ENCODE measurements around the gene PRPF39. TPM values are rescaled to one million over a fixed set of nuclear protein-coding genes. Genes with fewer than 3 reads are reported as not detected.

Gene PRPF39
- polyA plus RNA-seq, 1 of the 3 experiments (the other 2 are of a cell fraction): 14.6 TPM

- CTCF ChIA-PET: interaction anchor here (0.9 to 1.1 kb wide), 2 partner anchors 117 to 223 kb away, joined by 3 read pairs; partner anchors contain the start of gene MIS18BP1
- Histone ChIP-seq H3K27me3 (ENCODE audit: insufficient read depth) (no peaks in the 10 kb centered on the region), H3F3A (replicated peaks; ENCODE audit: insufficient read depth) (peaks cover 5% of the 10 kb centered on the region), H2AFZ (ENCODE audit: low read depth) (peak overlapping the region; percentile 76; the same call in 1 of the 2 replicates), H3K36me3 (replicated peaks in 1 of 2; ENCODE audit: control insufficient read depth in 1 of 2, insufficient read depth in 2 of 2, low read length in 1 of 2) (no peaks in the 10 kb centered on the region), H3K9me3 (no peaks in the 10 kb centered on the region), H3K79me2 (ENCODE audit: insufficient read depth) (peaks cover 64% of the 10 kb centered on the region), H3K9me2 (no peaks in the 10 kb centered on the region), H3K4me1 (ENCODE audit: control insufficient read depth in 1 of 2, insufficient read depth in 2 of 2, low read depth in 1 of 2, low read length in 1 of 2) (no peaks in the 10 kb centered on the region; a peak in 3 of 4 replicates), H4K20me1 (ENCODE audit: insufficient read depth) (no peaks in the 10 kb centered on the region), H3K9ac (peak overlapping the region; percentile 57; the same call in 1 of the 2 replicates), H3K4me3 (ENCODE audit: low read depth in 2 of 2, low read length in 1 of 2) (peak overlapping the region; percentile 68 to 77), H3K4me2 (peak overlapping the region; percentile 72), H3K27ac (ENCODE audit: low read depth in 2 of 2, low read length in 1 of 2) (peak overlapping the region in 1 of 2 experiments; percentile 47; a peak in 2 of 4 replicates)
- DNase-seq: no peak
- POLR2A ChIA-PET: interaction anchor here (1.2 kb wide), 1 partner anchor 174 kb away, joined by 3 read pairs; the partner anchor contains the start of genes KLHL28 and TOGARAM1
- WGBS (ENCODE audit: low lambda C conversion rate): 7% methylated on average over 2 of the region's 7 CpGs
- TF ChIP-seq MXI1 (IDR thresholded peaks at IDR 0.05; ENCODE audit: low read depth, low read length) (peak; percentile 17; the same call in 1 of the 2 replicates), CHD2 (IDR thresholded peaks at IDR 0.05; ENCODE audit: low read length, partially characterized antibody) (no peak)
Observed at GRCh38 chr14:45136399-45136798, 52.5 kb downstream of the PRPF39 start.

- Histone ChIP-seq H2AFZ (ENCODE audit: low read depth) (no peak overlapping the region), H3K4me2 (no peak overlapping the region), H4K20me1 (ENCODE audit: insufficient read depth) (no peaks in the 10 kb centered on the region), H3K9ac (no peak overlapping the region), H3K79me2 (ENCODE audit: insufficient read depth) (peaks cover 39% of the 10 kb centered on the region), H3K9me3 (no peaks in the 10 kb centered on the region), H3F3A (replicated peaks; ENCODE audit: insufficient read depth) (no peaks in the 10 kb centered on the region), H3K27ac (ENCODE audit: low read depth in 2 of 2, low read length in 1 of 2) (no peak overlapping the region), H3K27me3 (ENCODE audit: insufficient read depth) (no peaks in the 10 kb centered on the region), H3K4me3 (ENCODE audit: low read depth in 2 of 2, low read length in 1 of 2) (no peak overlapping the region), H3K36me3 (replicated peaks in 1 of 2; ENCODE audit: control insufficient read depth in 1 of 2, insufficient read depth in 2 of 2, low read length in 1 of 2) (no peaks in the 10 kb centered on the region), H3K9me2 (no peaks in the 10 kb centered on the region), H3K4me1 (ENCODE audit: control insufficient read depth in 1 of 2, insufficient read depth in 2 of 2, low read depth in 1 of 2, low read length in 1 of 2) (no peaks in the 10 kb centered on the region; a peak in 2 of 4 replicates)
- TF ChIP-seq FOXM1 (IDR thresholded peaks at IDR 0.05; ENCODE audit: low read depth) (no peak), CTCF (IDR thresholded peaks at IDR 0.05) (no peak), PBX3 (IDR thresholded peaks at IDR 0.05) (no peak), REST (IDR thresholded peaks at IDR 0.05; ENCODE audit: low read depth, low read length) (no peak), EP300 (IDR thresholded peaks at IDR 0.05; ENCODE audit: borderline replicate concordance in 1 of 2, low read depth in 1 of 2, low read length in 1 of 2) (no peak), SMC3 (IDR thresholded peaks at IDR 0.05; ENCODE audit: low read depth, low read length) (no peak), RXRA (IDR thresholded peaks at IDR 0.05; ENCODE audit: borderline replicate concordance, low read depth) (no peak), RCOR1 (IDR thresholded peaks at IDR 0.05; ENCODE audit: low read length) (no peak), USF1 (IDR thresholded peaks at IDR 0.05; ENCODE audit: borderline replicate concordance, low read depth) (no peak), RAD21 (IDR thresholded peaks at IDR 0.05; ENCODE audit: low read length) (no peak), MXI1 (IDR thresholded peaks at IDR 0.05; ENCODE audit: low read depth, low read length) (no peak), EZH2phosphoT487 (IDR thresholded peaks at IDR 0.05; ENCODE audit: borderline replicate concordance, low read depth) (no peak), GABPA (IDR thresholded peaks at IDR 0.05; ENCODE audit: low read depth) (no peak), NFIC (IDR thresholded peaks at IDR 0.05; ENCODE audit: borderline replicate concordance) (no peak), TAF1 (IDR thresholded peaks at IDR 0.05; ENCODE audit: borderline replicate concordance, low read depth, low read length) (no peak), USF2 (IDR thresholded peaks at IDR 0.05; ENCODE audit: borderline replicate concordance, low read depth, low read length) (no peak), MAX (IDR thresholded peaks at IDR 0.05; ENCODE audit: low read depth) (no peak)
- ChIA-PET POLR2A (no interaction called here), CTCF (no interaction called here)
- no peak for DNase-seq
- 97% methylated on average over 4 of the region's 6 CpGs for WGBS (ENCODE audit: low lambda C conversion rate)
Observed at GRCh38 chr14:45140661-45141187, 56.8 kb downstream of the PRPF39 start.
